NOMO-1 treated with dmso at 0.1 percent for 144 hours (cell line): ENCODE data around the gene RHOG.

Experiments
- DNase-seq: peaks from one replicate; lab custom pipeline; 2025; ENCODE audit not compliant: unreplicated experiment; lab: John Stamatoyannopoulos, UW

RHOG gene

DNA sequence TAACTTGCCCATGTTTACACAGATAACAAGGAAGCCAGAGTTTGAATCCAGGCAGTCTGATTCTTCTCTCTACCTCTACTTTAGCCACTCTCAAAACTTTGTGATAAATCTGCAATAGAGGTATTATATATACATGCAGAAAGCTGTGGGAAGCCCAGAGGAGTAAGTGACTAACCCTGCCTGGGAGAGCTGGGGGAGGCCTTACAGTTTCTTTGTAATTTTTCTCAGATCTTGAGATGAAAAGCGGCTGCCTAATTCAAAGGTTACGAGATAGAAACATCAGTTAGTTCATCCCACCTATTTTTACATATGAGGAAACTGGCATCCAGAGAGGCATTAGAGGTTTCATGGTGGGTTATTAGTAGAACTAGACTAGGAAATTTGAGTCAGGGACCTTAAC lies 19.6 kb upstream of the RHOG start:
- DNase-seq: no peak

DNA sequence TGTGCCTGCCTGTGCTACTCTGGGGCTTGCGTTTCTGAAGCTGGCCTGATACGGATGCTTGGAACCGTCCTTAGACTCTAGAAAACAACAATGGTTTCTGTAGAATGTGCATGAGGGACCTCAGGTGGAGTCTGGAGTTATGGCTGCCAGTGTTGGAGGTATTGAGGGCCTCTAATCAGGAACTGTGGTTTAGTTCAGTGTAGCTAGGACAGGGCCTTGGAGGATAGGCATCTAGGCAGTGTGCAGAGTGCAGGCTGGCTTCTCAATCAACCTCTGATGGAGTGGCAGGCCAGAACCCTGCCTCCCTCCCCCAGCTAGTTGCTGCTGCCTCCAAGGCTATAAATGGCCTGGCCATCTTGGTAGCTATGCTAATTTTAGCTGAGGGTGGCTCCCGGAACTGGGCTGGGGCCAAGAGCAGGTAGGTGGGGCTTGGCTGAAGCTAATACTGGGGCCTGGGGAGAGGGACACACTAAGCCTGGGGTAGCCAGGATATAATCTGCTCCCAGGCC lies 18.7 kb upstream of the RHOG start:
- DNase-seq: peak; percentile 16

- no peak for DNase-seq
These were observed 16.9 kb upstream of the RHOG start for GRCh38 chr11:3857628-3858027.

DNA sequence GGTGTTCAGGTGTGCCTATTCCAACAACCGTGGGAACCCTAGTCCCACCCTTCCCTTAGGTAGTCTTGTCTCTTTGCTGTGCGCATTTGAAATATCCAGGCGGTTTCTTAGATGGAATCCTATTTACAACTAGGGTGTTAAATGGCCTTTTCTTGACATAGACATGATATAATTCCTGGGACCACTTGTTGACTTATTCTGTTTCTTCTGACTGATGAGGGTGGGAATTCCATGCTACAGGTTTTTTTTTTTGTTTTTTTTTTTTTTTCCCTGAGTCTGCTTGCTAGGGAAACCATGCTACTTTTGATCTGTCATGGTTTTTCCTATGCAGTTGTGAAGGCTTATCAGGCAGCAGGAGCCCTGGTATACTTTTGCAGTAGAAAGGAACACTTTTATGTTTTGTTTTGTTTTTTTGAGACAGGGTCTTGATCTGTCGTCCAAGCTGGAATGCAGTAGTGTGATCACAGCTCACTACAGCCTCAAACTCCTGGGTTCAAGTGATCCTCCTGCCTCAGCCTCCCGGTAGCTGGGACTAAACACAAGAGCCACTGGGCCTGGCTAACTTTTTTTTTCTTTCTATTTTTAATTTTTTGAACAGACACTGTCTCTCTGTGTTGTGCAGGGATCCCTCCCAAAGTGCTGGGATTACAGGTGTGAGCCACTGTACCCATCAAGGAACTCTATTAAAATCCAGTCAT lies 16.2 kb upstream of the RHOG start:
- DNase-seq: no peak

- DNase-seq: peak; percentile 53
These were observed 15.2 kb upstream of the RHOG start for GRCh38 chr11:3855808-3856491.

- peak; percentile 91 for DNase-seq
These were observed 14.4 kb upstream of the RHOG start, which contains the start of gene STIM1 for GRCh38 chr11:3854977-3855807. Gene STIM1, plus strand, starts transcription at chr11:3855664. Its CDS starts 607 bp downstream, at chr11:3856271.

- DNase-seq: no peak
These were observed 13.9 kb upstream of the RHOG start for GRCh38 chr11:3854660-3854976.

- DNase-seq: peak; percentile 66
These were observed 13.3 kb upstream of the RHOG start for GRCh38 chr11:3853899-3854659.

GRCh38 chr11:3853545-3853842 lies 12.7 kb upstream of the RHOG start:
- DNase-seq: no peak

- DNase-seq: peak; percentile 37
These were observed 8.6 kb upstream of the RHOG start for GRCh38 chr11:3849297-3849874.

DNA sequence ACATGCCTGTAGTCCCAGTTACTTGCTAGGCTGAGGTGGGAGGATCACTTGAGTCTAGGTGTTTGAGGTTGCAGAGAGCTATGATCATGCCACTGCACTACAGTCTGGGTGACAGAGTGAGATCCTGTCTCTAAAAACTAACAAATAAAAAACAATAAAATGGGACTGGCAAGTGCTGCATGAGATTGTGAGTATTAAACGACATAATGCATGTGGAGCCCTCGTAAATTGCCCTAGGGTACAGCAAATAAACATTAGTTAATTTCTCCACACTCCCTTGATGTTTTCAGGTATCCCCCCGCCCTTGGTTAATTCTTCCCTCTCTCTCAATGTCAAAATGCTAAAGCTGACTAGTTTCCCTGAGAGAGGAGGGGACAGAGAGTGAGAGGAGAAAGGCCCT lies 4.9 kb upstream of the RHOG start:
- no peak for DNase-seq

GRCh38 chr11:3845246-3845645 lies 4.5 kb upstream of the RHOG start:
- DNase-seq: no peak

- DNase-seq: no peak
These were observed 2.6 kb upstream of the RHOG start for GRCh38 chr11:3843326-3843725.

DNA sequence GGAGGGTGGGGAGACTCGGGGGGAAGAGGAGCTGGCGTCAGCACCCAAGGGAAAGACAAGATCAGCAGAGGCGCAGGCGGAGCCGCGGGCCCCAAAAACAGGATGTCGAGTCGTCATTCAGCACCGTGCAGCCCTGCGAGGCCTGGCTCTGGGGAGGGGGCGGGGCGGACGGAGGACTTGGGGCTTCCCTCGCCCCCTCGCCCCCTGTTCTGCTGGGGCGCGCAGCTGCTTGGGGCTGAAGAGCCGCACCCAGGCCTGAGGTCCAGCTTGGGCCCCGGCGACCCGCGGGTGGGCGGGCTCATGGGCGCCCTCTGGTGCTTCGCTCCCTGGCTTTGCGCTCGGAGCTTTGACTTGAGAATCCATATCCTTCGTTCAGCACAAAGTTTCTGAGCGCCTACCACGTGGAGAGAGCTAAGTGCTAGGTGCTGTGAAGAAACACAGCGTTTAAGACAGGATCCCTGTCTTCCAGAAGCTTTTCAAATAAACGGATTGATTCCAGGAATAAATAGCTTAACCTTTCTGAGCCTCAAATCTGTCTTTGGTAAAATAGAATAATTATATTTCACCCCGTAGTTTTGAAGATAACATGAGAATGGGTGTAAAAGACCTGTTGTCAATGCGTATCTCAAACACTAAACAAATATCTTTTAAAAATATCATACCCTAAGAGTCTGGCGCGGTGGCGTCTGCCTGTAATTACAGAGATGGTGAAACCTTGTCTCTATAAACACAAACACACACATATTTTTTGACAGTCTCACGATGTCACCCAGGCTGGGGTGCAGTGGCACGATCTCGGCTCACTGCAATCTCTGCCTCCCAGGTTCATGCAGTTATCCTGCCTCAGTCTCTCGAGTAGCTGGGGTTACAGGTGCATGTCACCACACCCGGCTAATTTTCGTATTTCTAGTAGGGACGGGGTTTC lies 929 bp upstream of the RHOG start:
- peak; percentile 83 for DNase-seq

DNA sequence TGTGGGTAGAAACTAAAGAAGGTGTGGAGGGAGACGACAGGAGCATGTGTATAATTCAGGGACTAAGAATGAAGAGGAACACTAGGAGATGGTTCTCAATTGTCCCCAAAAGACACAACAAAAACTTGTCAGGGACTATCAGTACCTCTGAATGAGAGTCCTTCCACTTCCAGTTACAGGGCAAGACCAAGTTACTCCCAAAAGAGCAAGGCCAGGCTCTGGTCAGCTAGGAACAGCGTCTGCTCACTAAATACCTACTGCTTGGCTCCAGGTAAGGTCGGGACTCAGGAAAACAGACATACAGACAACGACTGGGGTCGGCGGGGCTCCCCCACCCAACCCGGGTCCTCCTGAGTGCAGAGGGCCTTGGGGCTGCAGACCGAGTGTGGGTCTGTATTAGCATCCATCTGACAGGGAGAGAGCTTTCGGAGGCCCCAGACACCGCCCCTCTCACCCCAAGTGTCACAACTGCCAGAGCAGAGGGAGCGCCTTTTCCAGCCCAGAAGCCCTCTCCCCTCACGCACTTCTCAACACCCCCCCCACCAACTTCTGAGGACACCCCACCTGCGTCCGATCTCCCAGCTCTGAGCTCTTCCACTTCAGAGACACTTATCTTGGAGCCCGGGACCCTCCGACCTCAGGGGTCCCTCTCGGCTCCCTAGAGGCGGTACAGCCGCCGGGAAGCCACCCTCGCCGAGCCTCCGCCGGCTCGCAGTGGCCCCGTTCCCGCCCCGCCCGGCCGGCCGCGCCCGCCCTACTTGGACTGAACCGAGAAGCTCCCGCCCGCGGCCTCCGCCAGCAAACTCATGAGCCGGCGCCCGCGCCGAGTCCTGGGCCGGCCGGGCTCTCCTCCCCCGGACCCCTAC lies 522 bp downstream of the RHOG start:
- no peak for DNase-seq

DNA sequence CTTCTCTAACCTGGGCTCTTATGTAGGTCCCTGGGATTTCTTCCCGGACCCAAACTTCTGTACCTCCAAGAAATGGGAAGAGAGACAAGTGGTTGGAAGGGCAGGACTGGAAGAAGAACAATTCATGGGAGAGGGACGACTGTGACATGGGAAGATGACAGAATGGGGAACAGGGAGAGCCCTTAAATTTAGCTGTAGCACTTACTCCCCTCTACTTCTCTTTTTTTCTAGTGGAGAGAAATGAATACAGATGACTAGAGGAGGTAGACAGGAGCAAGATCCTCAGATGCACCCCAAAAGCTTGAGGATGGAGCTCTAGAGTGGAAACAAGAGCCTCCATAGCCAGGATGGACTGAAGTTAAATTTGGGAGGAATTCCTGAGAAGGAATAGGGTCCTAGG lies 2.3 kb downstream of the RHOG start:
- DNase-seq: peak; percentile 58

- peak; percentile 94 for DNase-seq
These were observed 3.0 kb downstream of the RHOG start for GRCh38 chr11:3837793-3838192.

- DNase-seq: peak; percentile 39
These were observed 3.9 kb downstream of the RHOG start for GRCh38 chr11:3836903-3837302.

- no peak for DNase-seq
These were observed 5.0 kb downstream of the RHOG start for GRCh38 chr11:3835751-3836150.
